ENCODE measurements around the gene E2F6.

Gene E2F6

GRCh38 chr2:11434443-11434842 is 31.5 kb downstream of the E2F6 start:
- in situ Hi-C loops (cut with HindIII; ENCODE audit: low pct_unique_long_range_greater_than_20kb, low sequenced_read_pairs) = no loop called here
- no peak for DNase-seq (ENCODE audit: low read depth in 1 of 2, low spot score in 1 of 2)
- TF ChIP-seq JUND (IDR thresholded peaks at IDR 0.05; ENCODE audit: low read depth) = no peak

DNA sequence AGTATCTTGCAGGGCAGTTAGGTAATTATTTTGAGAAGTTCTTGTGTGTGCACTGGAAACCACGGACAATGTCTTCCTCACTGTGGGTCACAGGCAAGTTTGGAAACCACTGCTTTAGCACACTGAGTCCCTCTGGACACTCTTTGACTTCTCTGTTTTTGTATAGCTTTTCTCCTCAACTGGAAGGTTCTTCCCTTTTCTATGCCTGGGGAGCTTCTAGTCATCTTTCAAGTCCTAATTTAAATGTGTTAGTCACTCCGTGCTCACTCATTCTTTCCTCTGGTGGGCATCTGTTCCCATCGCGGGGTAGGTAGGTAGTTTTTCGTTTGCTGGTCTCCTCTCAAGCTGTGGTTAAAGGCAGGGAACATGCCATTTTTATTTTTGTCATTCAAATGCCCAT is 32.1 kb downstream of the E2F6 start:
- no peak for DNase-seq (ENCODE audit: low read depth in 1 of 2, low spot score in 1 of 2)
- TF ChIP-seq JUND (IDR thresholded peaks at IDR 0.05; ENCODE audit: low read depth) = no peak
- in situ Hi-C loops (cut with HindIII; ENCODE audit: low pct_unique_long_range_greater_than_20kb, low sequenced_read_pairs) = no loop called here

DNA sequence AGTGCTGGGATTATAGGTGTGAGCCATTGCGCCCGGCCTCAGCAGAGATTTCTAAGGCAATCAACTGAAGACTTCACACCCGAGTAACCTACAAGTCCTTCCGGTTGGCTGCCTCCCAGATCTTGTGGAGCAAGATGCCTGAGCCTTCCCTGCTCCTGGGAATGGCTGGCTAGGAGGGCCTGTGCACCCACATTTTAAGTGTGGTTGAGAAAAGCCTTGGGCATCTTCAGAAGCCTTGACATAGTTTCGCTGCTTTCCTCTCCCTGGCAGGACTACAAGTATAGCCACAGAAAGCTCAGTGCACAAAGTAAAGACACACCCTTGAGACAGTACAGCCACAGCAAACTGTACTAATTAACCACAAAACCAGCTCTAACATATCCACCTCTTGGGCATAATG is 35.2 kb downstream of the E2F6 start:
- TF ChIP-seq JUND (IDR thresholded peaks at IDR 0.05; ENCODE audit: low read depth) = no peak
- no peak for DNase-seq (ENCODE audit: low read depth in 1 of 2, low spot score in 1 of 2)
- in situ Hi-C loops (cut with HindIII; ENCODE audit: low pct_unique_long_range_greater_than_20kb, low sequenced_read_pairs) = no loop called here

DNA sequence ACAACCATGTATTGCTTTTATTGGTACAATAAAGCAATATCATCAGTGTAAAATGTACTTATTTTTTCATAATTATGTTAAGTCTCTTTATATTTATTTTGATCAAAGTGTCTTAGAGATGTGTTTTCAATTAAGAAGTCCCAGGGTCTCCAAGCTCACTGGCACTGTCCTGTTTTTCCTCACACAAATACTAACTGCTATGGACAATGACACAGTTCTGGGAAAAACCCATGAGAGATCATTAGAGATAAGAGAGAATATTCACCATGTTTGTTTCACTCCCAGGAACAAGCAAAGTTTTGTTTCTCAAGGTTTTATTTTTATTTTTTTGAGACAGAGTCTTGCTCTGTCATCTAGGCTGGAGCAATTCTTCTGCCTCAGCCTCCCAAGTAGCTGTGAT is 38.7 kb downstream of the E2F6 start:
- in situ Hi-C loops (cut with HindIII; ENCODE audit: low pct_unique_long_range_greater_than_20kb, low sequenced_read_pairs) = no loop called here
- TF ChIP-seq JUND (IDR thresholded peaks at IDR 0.05; ENCODE audit: low read depth) = no peak
- no peak for DNase-seq (ENCODE audit: low read depth in 1 of 2, low spot score in 1 of 2)

GRCh38 chr2:11422901-11423435 is 43.0 kb downstream of the E2F6 start:
- no peak for DNase-seq (ENCODE audit: low read depth in 1 of 2, low spot score in 1 of 2)
- in situ Hi-C loops (cut with HindIII; ENCODE audit: low pct_unique_long_range_greater_than_20kb, low sequenced_read_pairs) = no loop called here
- TF ChIP-seq JUND (IDR thresholded peaks at IDR 0.05; ENCODE audit: low read depth) = no peak

DNA sequence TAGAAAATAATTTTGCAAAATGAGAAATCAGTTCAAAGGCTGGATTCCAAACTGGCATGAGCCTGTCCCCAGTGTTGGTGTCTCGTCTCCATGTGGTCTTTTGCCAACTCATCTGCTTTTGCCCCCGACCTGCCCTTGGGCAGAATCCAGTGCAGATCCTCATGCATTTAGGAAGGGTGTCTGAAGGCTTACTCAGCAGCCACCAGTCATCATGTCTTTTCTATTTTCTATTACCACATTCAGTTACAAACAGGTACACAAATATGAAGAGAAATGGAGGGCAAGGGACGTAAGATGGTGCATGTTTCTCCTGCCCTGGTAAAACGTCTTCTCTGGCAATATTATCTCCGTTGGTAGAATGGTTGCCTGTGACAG is 43.5 kb downstream of the E2F6 start:
- TF ChIP-seq JUND (IDR thresholded peaks at IDR 0.05; ENCODE audit: low read depth) = no peak
- no peak for DNase-seq (ENCODE audit: low read depth in 1 of 2, low spot score in 1 of 2)
- in situ Hi-C loops (cut with HindIII; ENCODE audit: low pct_unique_long_range_greater_than_20kb, low sequenced_read_pairs) = no loop called here

DNA sequence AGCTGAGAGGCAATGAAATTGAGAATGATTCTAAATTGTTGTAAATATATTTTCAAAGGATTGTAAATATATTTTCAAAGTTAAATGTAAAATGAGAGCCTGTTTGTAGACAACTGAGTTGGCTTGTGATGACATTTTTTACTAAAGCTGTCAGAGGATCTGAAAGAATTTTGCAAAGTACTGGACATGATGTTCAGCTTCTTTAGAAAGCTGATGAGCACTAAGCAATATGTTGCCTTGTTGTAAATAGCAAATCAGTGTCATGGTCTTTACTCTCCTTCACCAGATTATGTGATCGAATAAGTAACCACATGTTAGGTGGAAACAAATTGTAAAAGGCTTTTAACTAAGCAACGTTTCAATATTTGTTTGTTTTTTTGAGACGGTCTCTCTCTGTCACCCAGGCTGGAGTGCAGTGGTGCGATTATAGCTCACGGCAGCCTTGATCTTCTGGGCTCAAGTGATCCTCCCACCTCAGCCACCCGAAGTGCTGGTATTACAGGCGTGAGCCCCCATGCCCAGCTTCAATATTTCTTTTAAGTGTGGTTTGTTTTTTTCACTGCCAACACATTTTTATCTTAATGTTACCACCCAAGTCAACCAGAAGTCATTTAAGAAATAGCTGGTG is 44.0 kb downstream of the E2F6 start:
- TF ChIP-seq JUND (IDR thresholded peaks at IDR 0.05; ENCODE audit: low read depth) = no peak
- in situ Hi-C loops (cut with HindIII; ENCODE audit: low pct_unique_long_range_greater_than_20kb, low sequenced_read_pairs) = no loop called here
- no peak for DNase-seq (ENCODE audit: low read depth in 1 of 2, low spot score in 1 of 2)

- DNase-seq (ENCODE audit: low read depth in 1 of 2, low spot score in 1 of 2) = no peak
- in situ Hi-C loops (cut with HindIII; ENCODE audit: low pct_unique_long_range_greater_than_20kb, low sequenced_read_pairs) = no loop called here
- TF ChIP-seq JUND (IDR thresholded peaks at IDR 0.05; ENCODE audit: low read depth) = no peak
These were observed 45.3 kb downstream of the E2F6 start for GRCh38 chr2:11420671-11421070.

DNA sequence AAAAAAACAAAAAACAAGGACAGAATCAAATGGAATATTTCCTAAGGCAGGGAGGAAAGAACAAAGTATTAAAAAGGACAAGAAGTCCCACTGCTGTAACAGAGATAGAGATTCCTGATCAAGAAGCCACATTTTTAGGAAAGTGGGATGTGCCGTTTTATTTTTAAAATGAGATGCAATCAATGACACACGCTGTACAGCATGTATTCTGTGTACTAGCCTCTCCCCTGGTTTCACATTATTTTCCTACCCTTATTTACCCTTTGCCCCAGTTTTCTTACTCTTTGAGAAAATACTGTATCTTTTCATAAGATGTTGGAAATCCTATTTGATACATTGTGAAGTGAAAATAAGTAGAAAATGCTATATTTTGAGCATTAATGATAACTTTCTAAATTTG is 45.8 kb downstream of the E2F6 start:
- no peak for TF ChIP-seq JUND (IDR thresholded peaks at IDR 0.05; ENCODE audit: low read depth)
- DNase-seq (ENCODE audit: low read depth in 1 of 2, low spot score in 1 of 2) = no peak
- in situ Hi-C loops (cut with HindIII; ENCODE audit: low pct_unique_long_range_greater_than_20kb, low sequenced_read_pairs) = no loop called here

DNA sequence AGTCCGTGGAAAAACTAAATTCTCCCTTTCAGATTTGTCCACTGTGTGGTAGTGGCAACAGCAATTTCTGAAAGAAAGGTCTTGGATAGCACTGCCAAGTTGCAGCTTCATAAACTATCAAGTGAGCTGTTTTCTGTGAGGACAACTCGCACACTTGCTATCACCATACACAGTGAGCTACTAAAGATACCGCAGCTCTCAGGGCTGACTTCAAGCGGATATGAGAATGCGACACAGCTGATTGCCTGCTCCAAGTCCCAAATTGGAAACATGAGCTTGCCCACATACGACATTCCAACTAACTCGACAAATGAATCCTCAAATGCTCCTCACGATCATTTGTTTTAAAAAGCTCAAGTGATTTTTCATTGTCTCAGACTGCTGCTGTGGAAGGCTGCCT is 46.2 kb downstream of the E2F6 start:
- in situ Hi-C loops (cut with HindIII; ENCODE audit: low pct_unique_long_range_greater_than_20kb, low sequenced_read_pairs) = no loop called here
- TF ChIP-seq JUND (IDR thresholded peaks at IDR 0.05; ENCODE audit: low read depth) = no peak

GRCh38 chr2:11417946-11418585 is 47.9 kb downstream of the E2F6 start:
- TF ChIP-seq JUND (IDR thresholded peaks at IDR 0.05; ENCODE audit: low read depth) = no peak
- DNase-seq (ENCODE audit: low read depth in 1 of 2, low spot score in 1 of 2) = peak in 1 of 2 experiments; percentile 72
- in situ Hi-C loops (cut with HindIII; ENCODE audit: low pct_unique_long_range_greater_than_20kb, low sequenced_read_pairs) = no loop called here

More for the DNA sequence above, 46.2 kb downstream of the E2F6 start:
- no peak for DNase-seq (ENCODE audit: low read depth in 1 of 2, low spot score in 1 of 2)

- no peak for TF ChIP-seq JUND (IDR thresholded peaks at IDR 0.05; ENCODE audit: low read depth)
- no peak for DNase-seq (ENCODE audit: low read depth in 1 of 2, low spot score in 1 of 2)
- in situ Hi-C loops (cut with HindIII; ENCODE audit: low pct_unique_long_range_greater_than_20kb, low sequenced_read_pairs) = no loop called here
These were observed 49.0 kb downstream of the E2F6 start for GRCh38 chr2:11416931-11417330.

- in situ Hi-C loops (cut with HindIII; ENCODE audit: low pct_unique_long_range_greater_than_20kb, low sequenced_read_pairs) = no loop called here
- no peak for DNase-seq (ENCODE audit: low read depth in 1 of 2, low spot score in 1 of 2)
- no peak for TF ChIP-seq JUND (IDR thresholded peaks at IDR 0.05; ENCODE audit: low read depth)
These were observed 49.8 kb downstream of the E2F6 start for GRCh38 chr2:11416186-11416585.
